Measurements from ENCODE around the gene TP73.

- TF ChIP-seq POLR2A (IDR thresholded peaks at IDR 0.05; ENCODE audit: borderline replicate concordance, extremely low read depth, insufficient read depth, insufficient read length) (no peak), CTCF (IDR thresholded peaks at IDR 0.05 in 2 of 3, conservative IDR thresholded peaks at IDR 0.05 in 1 of 3; ENCODE audit: borderline replicate concordance in 1 of 3, insufficient read depth in 1 of 3, low read depth in 2 of 3, low read length in 2 of 3) (no peak), REST (IDR thresholded peaks at IDR 0.05; ENCODE audit: low read depth) (no peak), ZNF274 (IDR thresholded peaks at IDR 0.05; ENCODE audit: low read depth, low read length) (no peak), EZH2phosphoT487 (IDR thresholded peaks at IDR 0.05; ENCODE audit: borderline replicate concordance) (no peak), RAD21 (IDR thresholded peaks at IDR 0.05; ENCODE audit: low read depth) (no peak), SP1 (IDR thresholded peaks at IDR 0.05; ENCODE audit: low read depth) (no peak), SIN3A (IDR thresholded peaks at IDR 0.05; ENCODE audit: low read depth) (no peak), ZFX (IDR thresholded peaks at IDR 0.05) (no peak), ZBTB33 (IDR thresholded peaks at IDR 0.05; ENCODE audit: extremely low read depth, insufficient replicate concordance, low read length) (no peak), POLR2AphosphoS5 (IDR thresholded peaks at IDR 0.05; ENCODE audit: low read depth, low read length) (no peak), EZH2 (IDR thresholded peaks at IDR 0.05) (no peak), FOSL1 (IDR thresholded peaks at IDR 0.05; ENCODE audit: low read depth) (no peak)
These were observed 44.2 kb upstream of the TP73 start for GRCh38 chr1:3608154-3608553.
